ENCODE results near the gene FASN.
"Not testable (repeated sequence)": the region's sequence is repeated elsewhere in the genome, so short reads cannot be mapped to it uniquely, and the experiment has no call there.

FASN gene

DNA sequence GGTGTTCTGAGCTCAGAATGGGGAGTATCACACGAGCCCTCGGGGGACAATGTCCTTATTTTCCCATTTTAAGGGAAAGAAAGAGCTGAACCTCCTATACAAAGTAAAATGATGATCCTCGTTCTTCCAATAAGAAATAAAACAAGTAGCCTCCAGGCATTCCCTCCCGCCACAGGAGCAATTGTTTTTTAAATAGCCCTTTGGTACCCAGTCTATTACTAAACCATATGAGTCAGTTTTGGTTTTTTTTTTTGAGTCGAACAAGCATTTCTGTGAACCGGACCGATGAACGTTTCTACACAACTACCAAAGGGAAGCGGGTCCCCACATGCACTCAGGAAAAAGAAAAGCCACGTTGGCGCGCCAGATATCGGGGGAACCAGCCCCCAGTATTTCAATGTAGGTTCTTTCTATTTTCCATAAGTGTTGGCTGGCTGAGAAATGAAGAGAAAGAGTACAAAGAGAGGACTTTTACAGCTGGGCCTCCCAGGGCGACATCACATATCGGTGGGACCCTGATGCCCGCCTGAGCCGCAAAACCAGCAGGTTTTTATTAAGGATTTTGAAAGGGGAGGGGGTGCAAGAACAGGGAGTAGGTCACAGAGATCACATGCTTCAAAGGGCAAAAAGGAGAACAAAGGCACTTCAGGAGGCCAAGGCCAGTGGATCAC is 56.8 kb downstream of the FASN start:
- no peak for DNase-seq (ENCODE audit: low spot score)

DNA sequence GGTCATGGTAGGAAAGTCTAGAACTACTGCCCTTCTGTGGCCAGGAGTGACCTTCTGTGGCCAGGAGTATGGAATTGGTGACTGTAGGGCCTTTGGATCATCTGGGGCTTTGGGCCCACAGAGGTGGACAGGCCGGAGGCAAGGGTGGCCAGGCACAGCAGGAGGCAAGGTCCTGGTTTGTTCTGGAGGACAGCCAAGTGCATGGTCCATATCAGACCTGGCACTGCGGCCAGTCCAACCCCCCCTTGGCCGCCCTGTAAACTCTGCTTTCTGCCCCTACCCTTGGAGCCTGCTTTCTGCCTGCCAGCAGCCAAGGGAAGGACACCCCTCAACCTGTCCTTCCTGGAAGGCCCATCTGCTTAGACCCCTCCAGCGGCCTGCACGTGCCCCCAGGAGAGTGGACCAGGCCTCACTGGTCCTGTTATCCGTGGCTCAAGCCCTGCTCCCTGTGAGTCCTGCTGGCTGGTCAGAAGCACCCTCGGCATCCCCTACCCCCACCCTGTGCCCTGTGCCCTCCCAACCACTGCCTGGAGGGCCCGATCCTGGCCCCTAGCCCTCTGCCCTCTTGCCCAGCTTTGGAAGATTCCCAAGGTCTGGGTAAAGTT is 58.2 kb downstream of the FASN start:
- DNase-seq (ENCODE audit: low spot score) = no peak

DNA sequence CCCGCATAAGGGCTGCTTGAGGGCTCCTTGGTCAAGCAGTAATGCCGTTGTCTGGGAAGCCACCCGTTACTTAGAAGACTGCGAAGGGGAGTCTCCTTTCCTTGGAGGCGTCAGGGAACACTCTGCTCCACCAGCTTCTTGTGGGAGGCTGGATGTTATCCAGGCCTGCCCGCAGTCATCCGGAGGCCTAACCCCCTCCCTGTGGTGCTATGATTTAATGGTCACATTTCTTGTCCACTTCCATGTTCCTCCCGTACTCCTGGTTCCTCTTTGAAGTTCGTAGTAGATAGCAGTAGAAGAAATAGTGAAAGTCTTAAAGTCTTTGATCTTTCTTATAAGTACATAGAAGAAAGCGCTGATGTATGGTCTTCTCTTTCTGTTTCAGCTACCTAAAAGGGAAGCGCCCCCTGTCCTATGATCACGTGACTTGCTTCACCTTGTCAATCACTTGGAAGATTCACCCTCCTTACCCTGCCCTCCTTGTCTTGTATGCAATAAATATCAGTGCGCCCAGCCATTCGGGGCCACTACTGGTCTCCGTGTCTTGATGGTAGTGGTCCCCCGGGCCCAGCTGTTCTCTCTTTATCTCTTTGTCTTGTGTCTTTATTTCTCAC is 59.1 kb downstream of the FASN start:
- not testable (repeated sequence) for DNase-seq (ENCODE audit: low spot score)

DNA sequence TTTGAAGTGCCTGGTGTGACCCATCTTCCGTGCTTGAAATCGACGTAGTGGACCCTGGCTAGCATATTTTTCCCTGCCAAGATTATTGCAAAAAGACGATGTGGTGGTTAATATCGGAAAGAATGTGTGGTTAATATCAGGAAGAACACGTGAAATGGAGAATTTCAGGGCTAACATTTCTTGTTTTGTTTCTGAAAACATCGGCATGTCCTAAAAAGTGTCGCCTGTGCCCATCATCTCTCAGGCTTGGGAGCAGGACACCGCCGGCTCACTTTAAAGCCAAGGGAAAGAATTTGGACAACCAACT is 60.2 kb downstream of the FASN start:
- no peak for DNase-seq (ENCODE audit: low spot score)

DNA sequence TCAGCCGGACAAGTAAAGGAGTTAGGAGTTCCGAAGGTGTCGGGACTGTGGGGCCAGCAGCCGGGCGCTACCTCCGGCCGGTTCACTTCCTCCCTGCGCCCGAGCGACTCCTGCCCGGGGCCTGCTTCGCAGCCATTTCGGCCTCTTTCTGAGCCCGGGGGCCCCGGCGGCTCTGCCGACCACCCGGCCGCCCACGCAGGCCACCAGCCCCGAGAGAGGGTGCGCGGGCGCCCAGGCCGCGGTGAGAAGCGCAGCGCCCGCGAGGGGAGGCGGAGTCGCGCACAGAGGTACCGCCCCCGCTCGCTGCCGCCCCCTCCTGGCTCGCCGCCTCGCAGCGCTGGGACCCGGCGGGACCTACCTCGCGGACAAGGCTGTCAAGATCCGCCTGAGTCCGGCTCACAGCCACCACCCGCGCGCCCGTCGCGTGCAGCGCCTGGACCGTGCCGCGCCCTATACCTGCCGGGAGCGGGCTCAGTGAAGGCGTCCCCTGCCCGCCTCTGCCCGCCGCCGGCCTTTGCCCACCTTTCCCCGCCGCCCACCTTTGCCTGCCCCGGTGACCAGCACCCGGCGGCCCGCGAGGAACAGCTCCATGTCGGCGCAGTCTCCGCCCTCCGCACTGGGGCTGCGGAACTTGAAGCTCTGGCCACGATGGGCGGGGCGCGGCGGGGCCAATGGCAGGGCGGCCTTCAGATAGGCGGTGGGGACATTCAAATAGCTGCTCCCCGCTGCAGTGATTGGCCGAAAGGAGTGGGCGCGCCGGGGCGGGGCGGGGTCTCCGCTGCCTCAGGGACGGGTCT is 60.7 kb downstream of the FASN start, which contains the start of gene DCXR:
Gene DCXR (minus strand): TSS at position 606 of the 797 bp plus-strand sequence. CDS start 15 bp downstream, at position 591.
- DNase-seq (ENCODE audit: low spot score) = peak; percentile 97

DNA sequence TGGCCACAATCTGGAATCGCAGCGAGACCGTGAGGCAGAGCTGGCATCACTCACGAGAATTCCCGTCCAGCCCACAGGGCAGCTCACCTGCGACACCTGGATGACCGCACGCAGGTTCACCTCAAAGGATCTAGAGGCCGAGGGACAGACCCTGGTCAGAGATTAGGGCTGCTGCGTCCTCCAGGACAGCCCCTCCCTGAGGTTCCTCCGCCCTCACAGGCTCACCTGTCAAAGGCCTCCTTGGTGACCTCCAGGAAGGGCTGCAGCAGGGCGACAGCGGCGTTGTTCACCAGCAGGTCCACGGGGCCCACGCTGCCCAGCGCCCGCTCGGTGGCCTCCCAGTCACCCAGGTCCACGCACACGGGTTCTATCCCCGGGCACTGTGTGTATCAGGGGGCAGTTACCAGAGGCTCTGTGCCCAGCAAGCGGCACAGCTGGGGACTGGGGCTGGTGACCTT is 61.4 kb downstream of the FASN start:
- DNase-seq (ENCODE audit: low spot score) = no peak

DNA sequence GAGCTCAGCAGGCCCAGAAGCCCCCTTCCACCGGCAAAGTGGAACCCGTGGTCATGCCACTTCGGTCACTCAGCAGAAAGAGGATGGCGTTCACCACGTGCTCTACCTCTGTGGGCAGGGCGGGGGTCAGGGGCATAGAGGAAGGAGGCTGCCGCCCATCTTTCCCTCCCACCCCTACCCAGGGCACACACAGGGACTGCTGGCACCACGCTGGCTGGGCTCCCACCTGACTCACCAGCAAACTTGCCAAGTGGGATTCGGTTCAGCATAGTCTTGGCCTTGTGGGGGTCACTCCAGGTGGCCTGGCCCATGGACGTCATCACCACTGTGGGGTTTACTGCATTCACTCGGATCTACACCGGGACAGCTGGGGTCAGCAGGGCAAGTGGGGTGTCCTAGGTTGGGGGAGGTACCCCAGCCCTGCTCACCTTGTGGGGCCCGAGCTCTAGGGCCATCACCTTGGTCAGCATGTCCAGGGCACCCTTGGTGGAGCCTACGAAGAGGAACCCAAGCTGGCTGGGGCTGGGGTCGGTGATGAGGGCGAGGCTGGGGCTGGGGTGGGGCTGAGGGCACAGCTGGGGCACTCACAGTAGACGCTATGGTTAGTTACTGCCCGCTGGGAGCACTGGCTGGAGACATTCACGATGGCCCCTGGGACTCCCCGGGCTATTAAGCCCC is 61.9 kb downstream of the FASN start:
- peak; percentile 48 for DNase-seq (ENCODE audit: low spot score)

DNA sequence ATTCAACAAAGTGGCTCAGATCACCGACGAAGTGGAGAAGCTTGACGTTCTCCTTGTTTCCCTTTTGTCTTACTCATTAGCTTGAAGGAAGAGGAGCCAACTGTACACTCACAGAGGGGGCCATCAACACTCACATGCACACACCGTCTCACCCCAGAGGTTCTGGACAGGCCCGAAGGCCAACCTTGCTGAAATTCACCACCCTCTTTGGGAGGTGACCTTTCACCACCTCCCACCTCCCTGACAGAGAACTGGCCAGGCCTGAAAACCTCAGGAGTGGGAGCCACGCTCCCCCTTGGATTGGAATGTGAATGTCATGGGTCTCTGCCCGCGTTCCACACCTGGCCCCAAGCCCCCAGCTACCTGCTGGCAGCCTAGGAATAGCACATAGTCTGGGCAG is 62.5 kb downstream of the FASN start:
- peak; percentile 71 for DNase-seq (ENCODE audit: low spot score)

DNA sequence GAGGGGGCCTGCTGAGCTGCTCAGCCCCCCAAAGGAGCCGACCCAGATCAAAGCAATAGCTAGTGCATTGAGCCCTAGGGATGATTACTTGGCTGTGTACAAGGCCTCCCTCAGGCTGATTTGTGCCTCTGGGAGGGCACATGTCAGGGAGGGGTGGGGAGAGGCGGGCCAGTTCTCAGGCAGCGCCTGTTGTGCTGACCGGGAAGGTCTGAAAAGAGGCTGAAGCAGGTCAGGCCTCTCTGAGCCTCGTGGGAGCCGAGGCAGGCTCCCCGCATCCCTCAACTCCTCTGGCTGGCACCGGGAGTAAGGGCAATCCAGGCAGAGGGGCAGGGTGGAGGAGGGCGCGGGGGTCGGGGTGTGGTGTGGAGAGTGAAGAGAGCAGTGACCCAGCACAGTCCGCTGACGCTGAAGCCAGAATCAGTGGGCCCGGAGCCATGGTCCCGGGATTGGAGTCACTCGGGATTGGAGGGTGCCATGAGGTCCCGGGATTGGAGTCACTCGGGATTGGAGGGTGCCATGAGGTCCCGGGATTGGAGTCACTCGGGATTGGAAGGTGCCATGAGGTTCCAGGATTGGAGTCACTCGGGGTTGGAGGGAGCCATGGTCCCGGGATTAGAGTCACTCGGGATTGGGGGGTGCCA is 63.5 kb downstream of the FASN start:
- DNase-seq (ENCODE audit: low spot score) = no peak

DNA sequence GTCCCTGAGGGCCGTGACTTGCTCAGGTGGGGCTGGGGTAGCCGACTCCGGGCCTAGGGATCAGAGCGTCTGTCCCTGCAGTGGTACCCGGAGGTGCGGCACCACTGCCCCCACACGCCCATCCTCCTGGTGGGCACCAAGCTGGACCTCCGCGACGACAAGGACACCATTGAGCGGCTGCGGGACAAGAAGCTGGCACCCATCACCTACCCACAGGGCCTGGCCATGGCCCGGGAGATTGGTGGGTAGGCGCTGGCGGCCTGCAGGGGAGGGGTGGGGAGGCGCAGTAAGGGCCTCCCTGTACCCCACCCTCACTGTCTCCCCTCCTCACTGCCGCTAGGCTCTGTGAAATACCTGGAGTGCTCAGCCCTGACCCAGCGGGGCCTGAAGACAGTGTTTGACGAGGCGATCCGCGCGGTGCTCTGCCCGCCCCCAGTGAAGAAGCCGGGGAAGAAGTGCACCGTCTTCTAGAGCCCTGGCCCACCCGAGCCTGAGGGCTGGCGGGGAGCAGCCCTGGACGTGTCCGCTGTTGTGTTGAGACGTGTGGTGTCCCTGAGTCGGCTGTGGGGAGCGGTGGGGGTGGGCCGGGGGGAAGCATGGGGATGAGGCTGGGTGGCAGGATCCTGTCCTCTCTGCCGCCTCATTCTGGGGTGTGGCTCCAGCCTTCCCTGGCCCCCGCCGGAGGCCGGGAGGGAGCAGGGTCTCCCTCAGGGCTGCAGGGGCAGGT is 64.5 kb downstream of the FASN start:
- no peak for DNase-seq (ENCODE audit: low spot score)

DNA sequence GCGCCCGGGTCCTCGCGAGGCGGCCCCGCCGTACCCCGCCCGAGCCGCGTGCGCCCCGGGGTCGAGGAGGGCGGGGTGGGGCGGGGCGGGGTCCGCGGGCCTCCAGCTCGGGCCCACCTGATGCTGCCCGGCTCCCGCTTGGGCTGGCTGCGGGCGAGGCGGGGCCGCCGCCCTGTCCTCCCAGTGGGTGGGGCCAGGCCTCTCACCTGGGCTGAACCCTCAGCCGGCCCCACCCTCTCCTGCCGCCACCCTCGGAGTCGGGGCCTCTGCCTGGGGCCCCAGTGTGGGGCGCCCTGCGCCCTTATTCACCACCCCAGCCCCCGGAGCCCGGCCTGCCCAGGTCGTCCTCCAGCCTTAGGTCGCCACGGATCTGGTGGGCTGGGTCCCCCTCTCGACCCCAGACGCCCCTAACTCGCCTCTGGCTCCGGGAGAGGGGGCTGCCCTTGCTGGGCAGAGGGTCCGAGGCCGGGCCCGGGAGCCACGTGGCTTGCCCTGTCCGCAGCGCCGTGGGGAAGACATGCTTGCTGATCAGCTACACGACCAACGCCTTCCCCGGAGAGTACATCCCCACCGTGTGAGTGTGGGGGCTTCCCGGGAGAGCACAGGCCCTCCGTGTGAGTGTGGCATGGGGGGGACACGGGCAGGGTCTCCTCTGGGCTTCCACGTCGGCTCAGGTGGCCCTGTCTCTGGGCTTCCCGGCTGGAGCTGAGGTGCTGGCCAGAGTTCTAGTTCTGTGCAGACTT is 66.0 kb downstream of the FASN start:
- DNase-seq (ENCODE audit: low spot score) = peak; percentile 47

DNA sequence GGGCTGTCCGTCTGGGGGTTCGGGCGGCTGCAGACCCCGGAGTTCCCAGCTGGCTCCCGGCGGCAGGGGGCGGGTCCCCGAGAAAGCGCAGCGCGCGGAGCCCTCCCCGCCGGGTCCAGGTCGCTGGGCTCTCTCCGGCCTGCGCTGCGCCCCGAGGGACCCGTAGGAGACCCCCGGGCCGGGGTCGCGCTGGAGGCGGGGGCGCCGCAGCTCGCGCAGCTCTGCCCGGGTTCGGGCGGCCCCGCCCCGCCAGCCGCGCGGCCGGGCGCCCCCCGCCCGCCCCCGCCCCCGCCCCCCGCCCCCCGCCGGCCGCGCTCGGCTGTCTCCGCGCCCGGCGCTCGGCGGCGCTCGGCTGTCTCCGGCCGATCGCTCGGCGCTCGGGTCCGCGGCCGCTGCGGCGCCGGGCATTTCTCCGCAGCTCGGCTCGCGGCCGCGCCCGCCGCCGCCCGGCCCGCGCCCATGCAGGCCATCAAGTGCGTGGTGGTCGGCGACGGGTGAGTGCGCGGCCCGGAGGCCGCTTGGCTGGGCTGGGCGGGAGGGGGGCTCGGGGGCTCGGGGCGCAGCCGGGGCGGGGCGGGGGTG is 66.6 kb downstream of the FASN start, which contains the start of gene RAC3:
Gene RAC3 (plus strand): TSS at position 376 of the 582 bp plus-strand sequence. CDS start 84 bp downstream, at position 460.
- DNase-seq (ENCODE audit: low spot score) = peak; percentile 68

DNA sequence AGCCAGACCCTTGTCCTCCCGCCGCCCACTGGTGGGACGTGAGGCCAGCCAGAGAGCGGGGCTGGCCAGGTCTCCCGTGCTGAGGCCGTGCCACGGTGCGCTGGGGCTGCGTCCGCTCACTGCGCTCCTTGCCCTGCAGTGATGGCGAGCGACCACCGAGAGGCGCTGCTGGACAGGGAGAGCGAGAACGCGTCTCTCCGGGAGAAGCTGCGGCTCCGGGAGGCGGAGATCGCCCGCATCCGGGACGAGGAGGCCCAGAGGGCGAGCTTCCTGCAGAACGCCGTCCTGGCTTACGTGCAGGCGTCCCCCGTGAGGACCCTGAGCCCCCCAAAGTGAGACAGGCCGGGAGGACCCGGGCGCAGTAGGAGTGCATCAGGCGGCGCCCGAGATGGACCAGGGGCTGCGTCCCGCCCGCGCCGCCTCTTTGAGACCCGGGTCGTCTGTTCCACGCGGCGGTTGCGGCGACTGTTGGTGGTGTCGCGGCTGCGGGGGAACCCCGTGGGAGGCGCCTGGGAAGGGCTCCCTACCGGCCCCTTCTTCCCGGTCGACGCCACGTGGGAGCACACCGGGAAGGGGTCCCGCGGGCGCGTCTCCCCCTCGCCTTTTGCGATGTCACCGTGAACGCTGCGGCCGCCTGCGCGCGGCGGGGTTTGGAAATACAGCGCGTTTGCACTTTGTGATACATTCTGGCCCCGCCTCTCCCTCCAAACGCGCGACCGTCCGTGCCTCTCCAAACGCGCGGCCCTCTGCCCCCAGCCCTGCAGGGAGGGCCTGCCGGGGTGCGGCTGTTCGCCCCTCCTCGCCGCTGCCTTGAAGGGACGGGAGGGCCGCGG is 67.3 kb downstream of the FASN start:
- DNase-seq (ENCODE audit: low spot score) = peak; percentile 88

DNA sequence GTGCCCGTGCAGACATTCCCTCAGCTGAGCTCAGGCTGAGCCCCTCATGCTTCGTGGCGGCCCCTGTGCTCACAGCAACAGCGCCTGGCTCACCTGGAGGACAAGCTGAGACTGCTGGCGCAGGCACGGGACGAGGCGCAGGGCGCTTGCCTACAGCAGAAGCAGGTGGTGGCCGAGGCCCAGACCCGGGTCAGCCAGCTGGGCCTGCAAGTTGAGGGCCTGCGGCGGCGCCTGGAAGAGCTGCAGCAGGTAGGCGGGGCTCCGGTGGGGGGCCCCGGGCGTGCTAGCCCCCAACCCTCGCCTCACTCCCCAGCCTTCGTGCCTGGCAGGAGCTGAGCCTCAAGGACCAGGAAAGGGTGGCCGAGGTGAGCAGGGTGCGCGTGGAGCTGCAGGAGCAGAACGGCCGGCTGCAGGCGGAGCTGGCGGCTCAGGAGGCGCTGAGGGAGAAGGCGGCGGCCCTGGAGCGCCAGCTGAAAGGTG is 68.0 kb downstream of the FASN start:
- no peak for DNase-seq (ENCODE audit: low spot score)

DNA sequence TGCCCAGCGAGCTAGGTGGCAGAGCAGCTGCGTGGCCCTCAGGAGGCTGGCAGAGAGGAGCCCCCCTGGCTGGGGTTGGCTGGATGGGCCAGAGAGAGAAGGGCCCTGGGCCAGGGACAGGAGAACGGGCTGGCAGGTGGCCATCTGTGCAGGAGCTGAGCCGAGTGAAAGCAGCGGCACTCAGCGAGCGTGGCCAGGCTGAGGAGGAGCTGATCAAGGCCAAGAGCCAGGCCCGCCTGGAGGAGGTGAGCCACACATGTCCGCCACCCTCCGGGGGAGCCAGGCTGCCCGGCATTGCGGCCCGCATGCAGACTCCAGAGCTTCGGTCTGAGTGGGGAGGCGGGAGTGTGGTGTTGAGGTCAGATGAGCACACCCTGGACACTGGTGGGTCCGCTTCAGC is 68.6 kb downstream of the FASN start:
- DNase-seq (ENCODE audit: low spot score) = no peak

DNA sequence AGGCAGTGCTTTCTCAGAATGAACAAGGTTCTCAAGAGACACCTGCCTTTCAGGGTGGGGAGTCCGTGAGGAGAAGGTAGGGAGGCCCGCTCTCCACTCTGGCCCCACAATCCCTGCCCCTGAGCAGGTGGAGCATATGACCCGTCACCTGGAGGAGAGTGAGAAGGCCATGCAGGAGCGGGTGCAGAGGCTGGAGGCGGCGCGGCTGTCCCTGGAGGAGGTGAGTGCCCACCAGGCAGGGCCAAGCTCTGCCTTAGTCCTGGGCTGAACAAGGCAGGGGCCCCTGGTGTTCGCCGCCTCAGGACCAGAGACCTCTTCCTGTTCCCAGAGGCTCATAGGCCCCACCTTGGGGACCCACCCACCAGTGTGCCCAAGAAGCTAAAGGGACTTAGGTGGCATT is 69.1 kb downstream of the FASN start:
- no peak for DNase-seq (ENCODE audit: low spot score)

All from RKO (cell line).